Measurements from ENCODE around the gene ZNF497. TPM values are rescaled to one million over a fixed set of nuclear protein-coding genes. Genes with fewer than 3 reads are reported as not detected.

The ZNF497 gene
- total RNA-seq, 1 experiment from 2014 or later: 2.6 TPM

DNA sequence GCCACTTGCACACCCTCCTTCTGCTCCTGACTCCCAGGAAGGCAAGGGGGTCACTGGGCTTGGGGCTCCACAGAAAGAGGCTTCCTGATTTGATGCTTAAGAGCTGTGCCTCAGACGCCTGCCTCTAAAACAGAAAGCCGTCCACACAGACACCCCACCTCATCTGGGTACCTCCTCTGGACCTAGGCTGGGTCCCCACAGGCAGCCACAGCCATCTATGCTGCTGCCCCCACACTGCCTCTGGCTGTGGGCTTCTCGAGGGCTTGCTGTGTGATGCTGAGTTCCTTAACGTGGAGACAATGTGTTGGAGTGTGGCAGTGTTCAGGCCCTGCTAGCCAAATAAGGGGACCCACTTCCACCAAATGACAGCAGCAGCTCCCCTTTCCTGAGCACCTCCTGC is 44.3 kb downstream of the ZNF497 start:
- intact Hi-C loops (cut with micrococcal nuclease; ENCODE audit: unreplicated experiment): no loop called here
- POLR2A ChIA-PET (ENCODE audit: low non-redundant PET): no interaction called here
- no peak overlapping the region for H3K4me3 ChIP-seq (ENCODE audit: low read depth, low read length, poor library complexity, severe bottlenecking)
- peaks cover 14% of the 10 kb centered on the region for H3K36me3 ChIP-seq (ENCODE audit: insufficient read depth, low read length, poor library complexity, severe bottlenecking)
- H3K27me3 ChIP-seq (replicated peaks; ENCODE audit: insufficient read depth, low read depth, low read length, poor library complexity): no peaks in the 10 kb centered on the region
- H3K4me1 ChIP-seq (ENCODE audit: insufficient read depth, low read length, poor library complexity, severe bottlenecking): no peaks in the 10 kb centered on the region
- no peaks in the 10 kb centered on the region for H3K9me3 ChIP-seq (ENCODE audit: low read depth, low read length, poor library complexity, severe bottlenecking)
- no peak for DNase-seq (ENCODE audit: low spot score)
- CTCF ChIA-PET: no interaction called here
- BruUV-seq (replicated peaks): no TSS peak
- no peak overlapping the region for H3K27ac ChIP-seq (ENCODE audit: low read depth, low read length, poor library complexity, severe bottlenecking)
- TF ChIP-seq, protein P1, sequence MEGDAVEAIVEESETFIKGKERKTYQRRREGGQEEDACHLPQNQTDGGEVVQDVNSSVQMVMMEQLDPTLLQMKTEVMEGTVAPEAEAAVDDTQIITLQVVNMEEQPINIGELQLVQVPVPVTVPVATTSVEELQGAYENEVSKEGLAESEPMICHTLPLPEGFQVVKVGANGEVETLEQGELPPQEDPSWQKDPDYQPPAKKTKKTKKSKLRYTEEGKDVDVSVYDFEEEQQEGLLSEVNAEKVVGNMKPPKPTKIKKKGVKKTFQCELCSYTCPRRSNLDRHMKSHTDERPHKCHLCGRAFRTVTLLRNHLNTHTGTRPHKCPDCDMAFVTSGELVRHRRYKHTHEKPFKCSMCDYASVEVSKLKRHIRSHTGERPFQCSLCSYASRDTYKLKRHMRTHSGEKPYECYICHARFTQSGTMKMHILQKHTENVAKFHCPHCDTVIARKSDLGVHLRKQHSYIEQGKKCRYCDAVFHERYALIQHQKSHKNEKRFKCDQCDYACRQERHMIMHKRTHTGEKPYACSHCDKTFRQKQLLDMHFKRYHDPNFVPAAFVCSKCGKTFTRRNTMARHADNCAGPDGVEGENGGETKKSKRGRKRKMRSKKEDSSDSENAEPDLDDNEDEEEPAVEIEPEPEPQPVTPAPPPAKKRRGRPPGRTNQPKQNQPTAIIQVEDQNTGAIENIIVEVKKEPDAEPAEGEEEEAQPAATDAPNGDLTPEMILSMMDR (conservative IDR thresholded peaks at IDR 0.05; ENCODE audit: low read depth, low read length): no peak
- no peak for TF ChIP-seq EZH2 (IDR thresholded peaks at IDR 0.05; ENCODE audit: borderline replicate concordance, low read depth, low read length, poor library complexity, severe bottlenecking)

DNA sequence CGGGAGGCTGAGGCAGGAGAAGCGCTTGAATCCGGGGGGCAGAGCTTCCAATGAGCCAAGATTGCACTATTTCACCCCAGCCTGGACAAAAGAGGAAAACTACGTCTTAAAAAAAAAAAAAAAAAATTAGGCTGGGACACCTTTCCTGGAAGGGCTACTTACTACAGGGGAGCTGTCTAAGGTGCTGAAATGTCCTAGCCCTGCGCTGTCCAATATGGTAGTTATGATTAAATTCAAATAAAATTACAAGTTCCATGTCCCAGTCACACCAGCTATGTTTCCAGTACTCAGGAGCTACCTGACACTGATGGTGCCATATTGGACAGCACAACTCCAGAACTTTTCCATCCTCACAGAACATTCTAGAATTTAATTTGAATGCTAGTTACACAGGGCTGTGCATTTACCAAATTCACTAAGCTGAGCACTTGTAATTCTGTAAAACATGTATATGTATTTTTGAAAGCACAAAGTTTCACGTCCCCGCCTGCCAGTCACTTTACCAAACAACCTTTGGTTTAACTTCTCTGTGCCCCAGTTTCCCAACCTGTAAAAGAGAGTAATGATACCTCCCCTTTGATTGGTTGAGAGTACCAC is 45.0 kb downstream of the ZNF497 start:
- intact Hi-C loops (cut with micrococcal nuclease; ENCODE audit: unreplicated experiment): no loop called here
- H3K4me3 ChIP-seq (ENCODE audit: low read depth, low read length, poor library complexity, severe bottlenecking): no peak overlapping the region
- peak; percentile 33 for DNase-seq (ENCODE audit: low spot score)
- no peaks in the 10 kb centered on the region for H3K4me1 ChIP-seq (ENCODE audit: insufficient read depth, low read length, poor library complexity, severe bottlenecking)
- H3K9me3 ChIP-seq (ENCODE audit: low read depth, low read length, poor library complexity, severe bottlenecking): no peaks in the 10 kb centered on the region
- peaks cover 21% of the 10 kb centered on the region for H3K36me3 ChIP-seq (ENCODE audit: insufficient read depth, low read length, poor library complexity, severe bottlenecking)
- ChIA-PET CTCF (no interaction called here), POLR2A (ENCODE audit: low non-redundant PET) (interaction anchor here (0.5 to 0.6 kb wide), 2 partner anchors 11 to 32 kb away, joined by 8 to 11 read pairs; no protein-coding TSS in a partner anchor)
- no peaks in the 10 kb centered on the region for H3K27me3 ChIP-seq (replicated peaks; ENCODE audit: insufficient read depth, low read depth, low read length, poor library complexity)
- no peak overlapping the region for H3K27ac ChIP-seq (ENCODE audit: low read depth, low read length, poor library complexity, severe bottlenecking)
- BruUV-seq (replicated peaks): no TSS peak
- no peak for TF ChIP-seq EZH2 (IDR thresholded peaks at IDR 0.05; ENCODE audit: borderline replicate concordance, low read depth, low read length, poor library complexity, severe bottlenecking)
- TF ChIP-seq, protein P1 (conservative IDR thresholded peaks at IDR 0.05; ENCODE audit: low read depth, low read length): no peak

DNA sequence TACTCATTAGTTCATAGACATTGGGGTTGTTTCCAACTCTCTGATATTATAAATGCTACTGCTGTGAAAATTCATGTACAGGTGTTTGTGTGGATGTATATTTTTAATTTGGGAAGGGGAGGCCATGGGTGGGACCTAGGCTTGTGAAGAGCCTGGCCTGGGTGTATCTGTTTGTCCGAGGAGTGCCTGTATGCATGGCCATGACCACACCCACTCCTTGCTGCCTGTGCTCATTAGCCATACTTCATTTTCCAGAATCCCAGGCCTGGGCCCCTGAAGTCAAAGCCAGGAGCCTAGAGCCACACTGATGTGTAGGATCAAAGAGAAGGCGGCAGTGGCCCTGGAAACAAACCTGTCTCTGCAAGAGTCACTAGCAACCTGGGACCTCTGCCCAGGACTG is 47.0 kb downstream of the ZNF497 start:
- no TSS peak for BruUV-seq (replicated peaks)
- CTCF ChIA-PET: no interaction called here
- POLR2A ChIA-PET (ENCODE audit: low non-redundant PET): no interaction called here

More for the DNA sequence above, 47.0 kb downstream of the ZNF497 start:
- no peak overlapping the region for H3K27ac ChIP-seq (ENCODE audit: low read depth, low read length, poor library complexity, severe bottlenecking)
- DNase-seq (ENCODE audit: low spot score): no peak
- H3K36me3 ChIP-seq (ENCODE audit: insufficient read depth, low read length, poor library complexity, severe bottlenecking): peaks cover 36% of the 10 kb centered on the region
- H3K27me3 ChIP-seq (replicated peaks; ENCODE audit: insufficient read depth, low read depth, low read length, poor library complexity): no peaks in the 10 kb centered on the region
- H3K4me3 ChIP-seq (ENCODE audit: low read depth, low read length, poor library complexity, severe bottlenecking): no peak overlapping the region
- intact Hi-C loops (cut with micrococcal nuclease; ENCODE audit: unreplicated experiment): no loop called here
- no peaks in the 10 kb centered on the region for H3K4me1 ChIP-seq (ENCODE audit: insufficient read depth, low read length, poor library complexity, severe bottlenecking)
- H3K9me3 ChIP-seq (ENCODE audit: low read depth, low read length, poor library complexity, severe bottlenecking): no peaks in the 10 kb centered on the region
- TF ChIP-seq, protein P1 (conservative IDR thresholded peaks at IDR 0.05; ENCODE audit: low read depth, low read length): no peak
- no peak for TF ChIP-seq EZH2 (IDR thresholded peaks at IDR 0.05; ENCODE audit: borderline replicate concordance, low read depth, low read length, poor library complexity, severe bottlenecking)
